ENCODE data around the gene DDX28.

The DDX28 gene

DNA sequence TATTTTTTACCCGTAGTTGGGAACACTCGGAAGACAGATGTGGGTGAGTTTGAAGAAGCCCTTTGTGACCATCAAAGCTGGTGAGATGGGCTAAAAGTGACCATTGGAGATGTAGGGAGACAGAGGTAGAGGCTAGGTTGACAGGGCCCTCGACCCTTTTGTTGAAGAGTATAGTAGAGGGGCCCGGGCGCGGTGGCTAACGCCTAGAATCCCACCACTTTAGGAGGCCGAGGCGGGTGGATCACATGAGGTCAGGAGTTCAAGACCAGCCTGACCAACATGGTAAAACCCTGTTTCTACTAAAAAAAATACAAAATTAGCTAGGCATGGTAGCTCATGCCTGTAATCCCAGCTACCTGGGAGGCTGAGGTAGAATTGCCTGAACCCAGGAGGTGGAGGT lies 45.9 kb upstream of the DDX28 start:
- no peaks in the 10 kb centered on the region for H3K9me2 ChIP-seq (replicated peaks; ENCODE audit: low read depth, low read length)
- H3K9me3 ChIP-seq (ENCODE audit: insufficient read depth, low read depth, low read length): no peaks in the 10 kb centered on the region
- H3K4me2 ChIP-seq (ENCODE audit: low read depth, low read length, poor library complexity, severe bottlenecking): no peak overlapping the region
- peaks cover 21% of the 10 kb centered on the region; the same call in 1 of the 2 replicates for H3K79me2 ChIP-seq (ENCODE audit: insufficient read depth, low read length)
- TF ChIP-seq EZH2phosphoT487 (IDR thresholded peaks at IDR 0.05; ENCODE audit: borderline replicate concordance): no peak
- TF ChIP-seq, protein P1, sequence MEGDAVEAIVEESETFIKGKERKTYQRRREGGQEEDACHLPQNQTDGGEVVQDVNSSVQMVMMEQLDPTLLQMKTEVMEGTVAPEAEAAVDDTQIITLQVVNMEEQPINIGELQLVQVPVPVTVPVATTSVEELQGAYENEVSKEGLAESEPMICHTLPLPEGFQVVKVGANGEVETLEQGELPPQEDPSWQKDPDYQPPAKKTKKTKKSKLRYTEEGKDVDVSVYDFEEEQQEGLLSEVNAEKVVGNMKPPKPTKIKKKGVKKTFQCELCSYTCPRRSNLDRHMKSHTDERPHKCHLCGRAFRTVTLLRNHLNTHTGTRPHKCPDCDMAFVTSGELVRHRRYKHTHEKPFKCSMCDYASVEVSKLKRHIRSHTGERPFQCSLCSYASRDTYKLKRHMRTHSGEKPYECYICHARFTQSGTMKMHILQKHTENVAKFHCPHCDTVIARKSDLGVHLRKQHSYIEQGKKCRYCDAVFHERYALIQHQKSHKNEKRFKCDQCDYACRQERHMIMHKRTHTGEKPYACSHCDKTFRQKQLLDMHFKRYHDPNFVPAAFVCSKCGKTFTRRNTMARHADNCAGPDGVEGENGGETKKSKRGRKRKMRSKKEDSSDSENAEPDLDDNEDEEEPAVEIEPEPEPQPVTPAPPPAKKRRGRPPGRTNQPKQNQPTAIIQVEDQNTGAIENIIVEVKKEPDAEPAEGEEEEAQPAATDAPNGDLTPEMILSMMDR (conservative IDR thresholded peaks at IDR 0.05; ENCODE audit: low read length): no peak
- H3F3A ChIP-seq (ENCODE audit: low read depth): no peaks in the 10 kb centered on the region
- 0 out of 2 replicates have a peak, but pooled peaks cover 4% of the 10 kb centered on the region for H3K36me3 ChIP-seq (ENCODE audit: insufficient read depth, low read length)
- H3K4me3 ChIP-seq (ENCODE audit: low read length, poor library complexity, severe bottlenecking): no peak overlapping the region
- no peaks in the 10 kb centered on the region for H4K20me1 ChIP-seq (ENCODE audit: insufficient read depth, low read length, poor library complexity, severe bottlenecking)
- H3K27me3 ChIP-seq (ENCODE audit: insufficient read depth, low read length, poor library complexity, severe bottlenecking): no peaks in the 10 kb centered on the region
- H2AFZ ChIP-seq (ENCODE audit: low read length): no peak overlapping the region
- peaks cover 57% of the 10 kb centered on the region for H3K4me1 ChIP-seq (ENCODE audit: insufficient read depth, low read length, poor library complexity, severe bottlenecking)
- no peak overlapping the region for H3K9ac ChIP-seq (ENCODE audit: low read depth, low read length, poor library complexity, severe bottlenecking)

DNA sequence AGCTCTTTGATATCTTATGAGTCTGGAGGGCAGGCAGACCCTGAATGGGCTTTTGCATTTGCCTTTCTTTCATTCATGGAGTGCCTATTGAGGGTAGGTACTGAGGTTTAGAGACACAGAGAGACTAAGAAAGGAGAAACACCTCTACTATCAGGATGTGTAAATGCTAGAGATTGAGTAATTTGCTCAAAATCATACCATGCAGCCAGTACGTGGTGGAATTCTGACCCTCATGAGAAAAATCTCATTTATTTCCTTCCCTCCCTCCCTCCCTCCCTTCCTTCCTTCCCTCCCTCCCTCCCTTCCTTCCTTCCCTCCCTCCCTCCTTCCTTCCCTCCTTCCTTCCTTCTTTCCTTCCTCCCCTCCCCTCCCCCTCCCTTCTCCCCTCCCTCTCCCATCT lies 43.7 kb upstream of the DDX28 start:
- Histone ChIP-seq H3K27me3 (ENCODE audit: insufficient read depth, low read length, poor library complexity, severe bottlenecking) (no peaks in the 10 kb centered on the region), H3K4me2 (ENCODE audit: low read depth, low read length, poor library complexity, severe bottlenecking) (no peak overlapping the region)

DNA sequence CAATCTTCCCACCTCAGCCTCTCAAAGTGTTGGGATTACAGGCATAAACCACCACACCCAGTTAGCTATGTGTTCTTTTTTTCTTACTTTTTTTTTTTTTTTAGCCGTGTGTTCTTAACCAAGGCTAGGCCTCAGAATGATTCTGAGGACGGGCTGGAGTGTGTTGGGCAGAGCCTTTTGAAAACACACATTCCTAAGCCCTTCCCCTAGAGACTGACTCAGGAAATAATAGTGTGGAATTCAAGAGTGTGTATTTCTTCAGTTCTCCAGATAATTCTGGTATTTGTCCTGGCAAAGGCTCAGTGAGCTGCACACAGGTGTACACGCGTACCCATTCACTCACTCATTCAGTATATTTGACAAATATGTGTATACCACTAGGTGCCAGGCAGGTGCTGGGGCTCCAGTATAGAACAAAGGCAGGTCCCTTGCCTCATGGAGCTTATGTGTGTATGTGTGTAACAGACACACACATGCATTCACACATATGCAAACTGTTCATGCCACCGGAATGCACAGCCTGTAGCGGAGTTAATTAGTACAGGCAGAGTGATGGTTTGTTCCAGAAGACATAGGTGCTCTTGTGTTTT lies 42.8 kb upstream of the DDX28 start:
- no peak overlapping the region for H3K4me3 ChIP-seq (ENCODE audit: low read length, poor library complexity, severe bottlenecking)
- H3K9ac ChIP-seq (ENCODE audit: low read depth, low read length, poor library complexity, severe bottlenecking): no peak overlapping the region
- no peak for TF ChIP-seq EZH2phosphoT487 (IDR thresholded peaks at IDR 0.05; ENCODE audit: borderline replicate concordance)
- TF ChIP-seq, protein P1 (conservative IDR thresholded peaks at IDR 0.05; ENCODE audit: low read length): no peak
- H3K4me1 ChIP-seq (ENCODE audit: insufficient read depth, low read length, poor library complexity, severe bottlenecking): peaks cover 49% of the 10 kb centered on the region
- H2AFZ ChIP-seq (ENCODE audit: low read length): no peak overlapping the region
- no peak overlapping the region for H3K4me2 ChIP-seq (ENCODE audit: low read depth, low read length, poor library complexity, severe bottlenecking)
- H3K9me2 ChIP-seq (replicated peaks; ENCODE audit: low read depth, low read length): no peaks in the 10 kb centered on the region
- H3K9me3 ChIP-seq (ENCODE audit: insufficient read depth, low read depth, low read length): no peaks in the 10 kb centered on the region
- H3F3A ChIP-seq (ENCODE audit: low read depth): no peaks in the 10 kb centered on the region
- H3K27me3 ChIP-seq (ENCODE audit: insufficient read depth, low read length, poor library complexity, severe bottlenecking): no peaks in the 10 kb centered on the region
- H4K20me1 ChIP-seq (ENCODE audit: insufficient read depth, low read length, poor library complexity, severe bottlenecking): no peaks in the 10 kb centered on the region
- H3K79me2 ChIP-seq (ENCODE audit: insufficient read depth, low read length): no peaks in the 10 kb centered on the region
- H3K36me3 ChIP-seq (ENCODE audit: insufficient read depth, low read length): no peaks in the 10 kb centered on the region

More for the DNA sequence above, 43.7 kb upstream of the DDX28 start:
- H4K20me1 ChIP-seq (ENCODE audit: insufficient read depth, low read length, poor library complexity, severe bottlenecking): no peaks in the 10 kb centered on the region
- no peak overlapping the region for H3K4me3 ChIP-seq (ENCODE audit: low read length, poor library complexity, severe bottlenecking)
- no peaks in the 10 kb centered on the region for H3K9me3 ChIP-seq (ENCODE audit: insufficient read depth, low read depth, low read length)
- no peaks in the 10 kb centered on the region for H3K9me2 ChIP-seq (replicated peaks; ENCODE audit: low read depth, low read length)
- TF ChIP-seq, protein P1 (conservative IDR thresholded peaks at IDR 0.05; ENCODE audit: low read length): no peak
- no peak for TF ChIP-seq EZH2phosphoT487 (IDR thresholded peaks at IDR 0.05; ENCODE audit: borderline replicate concordance)
- H3K36me3 ChIP-seq (ENCODE audit: insufficient read depth, low read length): 0 out of 2 replicates have a peak, but pooled peaks cover 4% of the 10 kb centered on the region
- H3K4me1 ChIP-seq (ENCODE audit: insufficient read depth, low read length, poor library complexity, severe bottlenecking): peaks cover 50% of the 10 kb centered on the region
- H3F3A ChIP-seq (ENCODE audit: low read depth): no peaks in the 10 kb centered on the region
- no peak overlapping the region for H3K9ac ChIP-seq (ENCODE audit: low read depth, low read length, poor library complexity, severe bottlenecking)
- 0 out of 2 replicates have a peak, but pooled peaks cover under 1% of the 10 kb centered on the region for H3K79me2 ChIP-seq (ENCODE audit: insufficient read depth, low read length)
- no peak overlapping the region for H2AFZ ChIP-seq (ENCODE audit: low read length)

Data from Loucy (cell line).